Upper lobe of left lung (tissue), 4 donors: ENCODE data around the gene TMEM256.

Experiments used
- EP300 ChIP-seq, 4 donors: sonication (generic); formaldehyde crosslinking; IDR thresholded peaks; one replicate each; pipeline ENCODE4 v1.5.1; 2017; ENCODE audit warnings: antibody characterized with exemption in 4 of 4, control low read depth in 2 of 4
- POLR2A ChIP-seq, 4 donors: fragments of 450-650 bp; IDR thresholded peaks; one replicate each; pipeline ENCODE4 v1.5.1; 2016 to 2017; ENCODE audit warnings: antibody characterized with exemption in 4 of 4, mild to moderate bottlenecking in 2 of 4
- POLR2AphosphoS5 ChIP-seq, 2 donors: sonication (generic); formaldehyde crosslinking; IDR thresholded peaks; one replicate each; pipeline ENCODE4 v1.5.1; 2017; ENCODE audit warnings: antibody characterized with exemption in 2 of 2
- TF ChIP-seq, protein P1 (sequence below), 6 experiments: fragments of 450-650 bp in 4 of 6; fragments of 200-600 bp in 2 of 6; sonication (generic) in 2 of 6; IDR thresholded peaks; one replicate each; pipeline ENCODE4 v1.5.1; 2016 to 2019; ENCODE audit warnings: antibody characterized with exemption in 6 of 6

DNA sequence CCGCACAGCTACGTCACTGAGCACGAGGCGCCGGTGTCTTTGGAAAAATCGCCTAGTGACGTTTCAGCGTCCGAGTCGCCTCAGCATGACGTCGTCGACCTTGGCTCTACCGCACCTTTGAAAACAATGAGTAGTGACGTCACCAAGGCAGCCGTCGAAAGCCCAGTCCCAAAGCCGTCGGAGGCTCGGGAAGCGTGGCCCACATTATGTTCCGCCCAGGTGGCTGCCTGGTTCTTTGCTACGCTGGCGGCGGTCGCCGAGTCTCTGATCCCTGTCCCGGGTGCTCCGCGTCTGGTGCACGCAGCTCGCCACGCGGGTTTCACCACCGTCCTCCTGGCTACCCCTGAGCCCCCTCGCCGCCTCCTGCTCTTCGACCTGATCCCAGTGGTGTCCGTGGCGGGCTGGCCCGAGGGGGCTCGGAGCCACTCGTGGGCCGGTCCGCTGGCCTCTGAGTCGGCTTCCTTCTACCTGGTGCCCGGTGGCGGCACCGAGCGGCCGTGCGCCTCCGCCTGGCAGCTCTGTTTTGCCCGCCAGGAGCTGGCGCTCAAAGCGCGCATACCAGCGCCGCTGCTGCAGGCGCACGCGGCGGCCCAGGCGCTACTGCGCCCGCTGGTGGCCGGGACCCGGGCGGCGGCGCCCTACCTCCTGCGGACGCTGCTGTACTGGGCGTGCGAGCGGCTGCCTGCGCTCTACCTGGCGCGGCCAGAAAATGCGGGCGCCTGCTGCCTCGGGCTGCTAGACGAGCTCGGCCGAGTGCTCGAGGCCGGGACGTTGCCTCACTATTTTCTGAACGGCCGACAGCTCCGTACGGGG is 32.9 kb upstream of the TMEM256 start:
- TF ChIP-seq POLR2A (IDR thresholded peaks at IDR 0.05), result peak in 2 of 4 donors; percentile 32 to 45
- no peak for TF ChIP-seq EP300 (IDR thresholded peaks at IDR 0.05)
- TF ChIP-seq, protein P1, sequence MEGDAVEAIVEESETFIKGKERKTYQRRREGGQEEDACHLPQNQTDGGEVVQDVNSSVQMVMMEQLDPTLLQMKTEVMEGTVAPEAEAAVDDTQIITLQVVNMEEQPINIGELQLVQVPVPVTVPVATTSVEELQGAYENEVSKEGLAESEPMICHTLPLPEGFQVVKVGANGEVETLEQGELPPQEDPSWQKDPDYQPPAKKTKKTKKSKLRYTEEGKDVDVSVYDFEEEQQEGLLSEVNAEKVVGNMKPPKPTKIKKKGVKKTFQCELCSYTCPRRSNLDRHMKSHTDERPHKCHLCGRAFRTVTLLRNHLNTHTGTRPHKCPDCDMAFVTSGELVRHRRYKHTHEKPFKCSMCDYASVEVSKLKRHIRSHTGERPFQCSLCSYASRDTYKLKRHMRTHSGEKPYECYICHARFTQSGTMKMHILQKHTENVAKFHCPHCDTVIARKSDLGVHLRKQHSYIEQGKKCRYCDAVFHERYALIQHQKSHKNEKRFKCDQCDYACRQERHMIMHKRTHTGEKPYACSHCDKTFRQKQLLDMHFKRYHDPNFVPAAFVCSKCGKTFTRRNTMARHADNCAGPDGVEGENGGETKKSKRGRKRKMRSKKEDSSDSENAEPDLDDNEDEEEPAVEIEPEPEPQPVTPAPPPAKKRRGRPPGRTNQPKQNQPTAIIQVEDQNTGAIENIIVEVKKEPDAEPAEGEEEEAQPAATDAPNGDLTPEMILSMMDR (IDR thresholded peaks at IDR 0.05), result peak; percentile 80 to 97 (median 95)
- TF ChIP-seq POLR2AphosphoS5 (IDR thresholded peaks at IDR 0.05), result peak in 1 of 2 donors; percentile 41
